GM19035 (cell line): ENCODE measurements around the gene NR3C2.

Experiments
- ATAC-seq: cut with Tn5 transposase; IDR thresholded peaks from one replicate; pipeline ENCODE4 v1.9.1; 2021; ENCODE audit not compliant: unreplicated experiment

Gene NR3C2

GRCh38 chr4:148441986-148442831 is at the start of gene NR3C2:
NR3C2 (minus strand) TSS chr4:148442414.
- peak; percentile 97 for ATAC-seq

- no peak for ATAC-seq
These were observed 45.0 kb upstream of the NR3C2 start for GRCh38 chr4:148487181-148487580.

- no peak for ATAC-seq
These were observed 39.4 kb upstream of the NR3C2 start for GRCh38 chr4:148481636-148482035.

GRCh38 chr4:148477276-148477675 is 35.1 kb upstream of the NR3C2 start:
- no peak for ATAC-seq

- ATAC-seq, result no peak
These were observed 27.7 kb upstream of the NR3C2 start for GRCh38 chr4:148469938-148470337.

- no peak for ATAC-seq
These were observed 12.6 kb upstream of the NR3C2 start for GRCh38 chr4:148454835-148455234.

GRCh38 chr4:148453833-148454232 is 11.6 kb upstream of the NR3C2 start:
- ATAC-seq, result no peak

- ATAC-seq, result no peak
These were observed 10.8 kb upstream of the NR3C2 start for GRCh38 chr4:148452970-148453369.

GRCh38 chr4:148449921-148450320 is 7.7 kb upstream of the NR3C2 start:
- no peak for ATAC-seq

GRCh38 chr4:148448141-148448540 is 5.9 kb upstream of the NR3C2 start:
- ATAC-seq, result no peak

- no peak for ATAC-seq
These were observed 5.5 kb upstream of the NR3C2 start for GRCh38 chr4:148447681-148448080.

- no peak for ATAC-seq
These were observed 3.7 kb upstream of the NR3C2 start for GRCh38 chr4:148445860-148446330.

GRCh38 chr4:148445071-148445859 is 3.1 kb upstream of the NR3C2 start:
- peak; percentile 13 for ATAC-seq

GRCh38 chr4:148444296-148445070 is 2.3 kb upstream of the NR3C2 start:
- ATAC-seq, result no peak

- ATAC-seq, result no peak
These were observed 1.5 kb upstream of the NR3C2 start for GRCh38 chr4:148443512-148444295.

GRCh38 chr4:148442832-148443511 is 758 bp upstream of the NR3C2 start:
- no peak for ATAC-seq

GRCh38 chr4:148441624-148441985 is 609 bp downstream of the NR3C2 start:
- ATAC-seq, result no peak

- no peak for ATAC-seq
These were observed 4.2 kb downstream of the NR3C2 start for GRCh38 chr4:148438047-148438446.

GRCh38 chr4:148437439-148437838 is 4.8 kb downstream of the NR3C2 start:
- no peak for ATAC-seq

GRCh38 chr4:148436512-148436911 is 5.7 kb downstream of the NR3C2 start:
- ATAC-seq, result no peak
